Colonic mucosa (tissue), 4 donors: Measurements from ENCODE around the gene TGFBR1. TPM values are rescaled to one million over a fixed set of nuclear protein-coding genes. Genes with fewer than 3 reads are reported as not detected.
"Not testable (repeated sequence)": the region's sequence is repeated elsewhere in the genome, so short reads cannot be mapped to it uniquely, and the experiment has no call there.

Experiments used
- DNase-seq: peaks from one replicate; pipeline ENCODE4 v3.0.0-alpha.2; 2020
- H3K27ac ChIP-seq: fragments of 200-600 bp; one replicate; pipeline ENCODE4 v1.8.0; 2021
- H3K27me3 ChIP-seq: fragments of 200-600 bp; one replicate; pipeline ENCODE4 v1.8.0; 2021
- H3K36me3 ChIP-seq: fragments of 200-600 bp; one replicate; pipeline ENCODE4 v1.8.0; 2021
- H3K4me1 ChIP-seq: fragments of 200-600 bp; one replicate; pipeline ENCODE4 v1.8.0; 2021; ENCODE audit warnings: mild to moderate bottlenecking
- H3K4me3 ChIP-seq: fragments of 200-600 bp; one replicate; pipeline ENCODE4 v1.8.0; 2021
- H3K9ac ChIP-seq, 2 donors: one replicate each; pipeline ENCODE4 v1.7.0; 2013; ENCODE audit warnings: control low read depth in 2 of 2, low read depth in 2 of 2, low read length in 2 of 2
- H3K9me3 ChIP-seq: fragments of 200-600 bp; one replicate; pipeline ENCODE4 v1.8.0; 2021
- intact Hi-C: fragments of 100-400 bp; cut with DNase I; formaldehyde crosslinking; loops from one replicate; pipeline ENCODE4 v1.14.1; 2022
- total RNA-seq, 2 donors: library from RNA; stranded (reverse); fragmentation: NEBNext Ultra II Directional in 1 of 2; extraction: Animal tissue kit (Norgen Biotek cat#: 25700) in 1 of 2; gene quantifications; one replicate each; pipeline ENCODE4 v1.2.1, GENCODE V29; 2021
- TF ChIP-seq, protein P1 (sequence below): fragments of 200-600 bp; IDR thresholded peaks from one replicate; pipeline ENCODE4 v1.8.0; 2022; ENCODE audit warnings: antibody characterized with exemption, mild to moderate bottlenecking
- donor health status: healthy.
- donor health status: DM: no; HTN: no; CAD: no.
- donor health status: DM: no; HTN: no; CAD: no.

Gene TGFBR1
- total RNA-seq, 2 donors from 2014 or later: 19.0 to 48.7 TPM

GRCh38 chr9:99189887-99190596, 85.1 kb downstream of the TGFBR1 start:
- intact Hi-C loops: loop anchor here (10.0 kb wide), 1 partner anchor 1405 kb away; no protein-coding TSS in a partner anchor
- Histone ChIP-seq H3K36me3 (no peaks in the 10 kb centered on the region), H3K9ac (no peak overlapping the region), H3K9me3 (no peaks in the 10 kb centered on the region), H3K4me3 (no peak overlapping the region), H3K27me3 (no peaks in the 10 kb centered on the region), H3K4me1 (peaks cover under 1% of the 10 kb centered on the region), H3K27ac (no peak overlapping the region)
- TF ChIP-seq, protein P1, sequence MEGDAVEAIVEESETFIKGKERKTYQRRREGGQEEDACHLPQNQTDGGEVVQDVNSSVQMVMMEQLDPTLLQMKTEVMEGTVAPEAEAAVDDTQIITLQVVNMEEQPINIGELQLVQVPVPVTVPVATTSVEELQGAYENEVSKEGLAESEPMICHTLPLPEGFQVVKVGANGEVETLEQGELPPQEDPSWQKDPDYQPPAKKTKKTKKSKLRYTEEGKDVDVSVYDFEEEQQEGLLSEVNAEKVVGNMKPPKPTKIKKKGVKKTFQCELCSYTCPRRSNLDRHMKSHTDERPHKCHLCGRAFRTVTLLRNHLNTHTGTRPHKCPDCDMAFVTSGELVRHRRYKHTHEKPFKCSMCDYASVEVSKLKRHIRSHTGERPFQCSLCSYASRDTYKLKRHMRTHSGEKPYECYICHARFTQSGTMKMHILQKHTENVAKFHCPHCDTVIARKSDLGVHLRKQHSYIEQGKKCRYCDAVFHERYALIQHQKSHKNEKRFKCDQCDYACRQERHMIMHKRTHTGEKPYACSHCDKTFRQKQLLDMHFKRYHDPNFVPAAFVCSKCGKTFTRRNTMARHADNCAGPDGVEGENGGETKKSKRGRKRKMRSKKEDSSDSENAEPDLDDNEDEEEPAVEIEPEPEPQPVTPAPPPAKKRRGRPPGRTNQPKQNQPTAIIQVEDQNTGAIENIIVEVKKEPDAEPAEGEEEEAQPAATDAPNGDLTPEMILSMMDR: no peak
- DNase-seq: no peak

DNA sequence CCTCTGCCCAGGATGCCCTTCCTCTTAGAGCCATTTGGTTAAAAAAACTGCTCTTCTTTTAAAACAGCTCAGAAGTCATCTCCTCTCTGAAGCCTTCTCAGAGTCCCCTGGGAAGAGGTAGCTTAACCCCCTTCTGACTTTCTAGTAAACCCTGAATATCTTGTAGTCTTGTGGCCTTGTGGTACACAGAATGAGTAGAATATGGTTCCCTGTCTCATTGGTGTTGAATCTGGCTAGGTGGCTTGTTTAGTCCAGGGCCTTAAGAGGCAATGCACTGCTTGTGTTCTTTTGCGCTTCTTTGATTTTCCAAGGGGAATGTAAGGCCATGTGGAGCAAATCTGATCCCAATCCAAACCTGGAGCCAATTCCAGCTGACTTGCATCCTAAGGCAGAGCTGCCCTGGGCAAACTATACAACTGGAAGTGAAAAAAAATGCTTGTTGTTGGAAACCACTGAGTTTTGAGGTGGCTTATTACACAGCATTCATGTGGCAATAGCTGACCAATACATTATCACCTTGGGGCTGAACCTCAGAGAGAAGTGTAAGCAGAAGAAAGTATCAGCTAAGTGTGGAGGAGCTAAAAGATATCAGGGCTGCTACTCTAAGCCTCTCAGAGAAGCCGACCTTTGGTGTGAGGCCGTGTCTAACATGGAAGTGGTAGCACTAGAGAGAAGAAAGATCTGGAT, 85.8 kb downstream of the TGFBR1 start:
- DNase-seq: no peak
- no peaks in the 10 kb centered on the region for H3K27me3 ChIP-seq
- H3K4me3 ChIP-seq: no peak overlapping the region
- intact Hi-C loops: no loop called here
- H3K4me1 ChIP-seq: no peaks in the 10 kb centered on the region
- H3K9ac ChIP-seq: no peak overlapping the region
- TF ChIP-seq, protein P1: no peak
- H3K9me3 ChIP-seq: no peaks in the 10 kb centered on the region
- H3K36me3 ChIP-seq: no peaks in the 10 kb centered on the region
- no peak overlapping the region for H3K27ac ChIP-seq

DNA sequence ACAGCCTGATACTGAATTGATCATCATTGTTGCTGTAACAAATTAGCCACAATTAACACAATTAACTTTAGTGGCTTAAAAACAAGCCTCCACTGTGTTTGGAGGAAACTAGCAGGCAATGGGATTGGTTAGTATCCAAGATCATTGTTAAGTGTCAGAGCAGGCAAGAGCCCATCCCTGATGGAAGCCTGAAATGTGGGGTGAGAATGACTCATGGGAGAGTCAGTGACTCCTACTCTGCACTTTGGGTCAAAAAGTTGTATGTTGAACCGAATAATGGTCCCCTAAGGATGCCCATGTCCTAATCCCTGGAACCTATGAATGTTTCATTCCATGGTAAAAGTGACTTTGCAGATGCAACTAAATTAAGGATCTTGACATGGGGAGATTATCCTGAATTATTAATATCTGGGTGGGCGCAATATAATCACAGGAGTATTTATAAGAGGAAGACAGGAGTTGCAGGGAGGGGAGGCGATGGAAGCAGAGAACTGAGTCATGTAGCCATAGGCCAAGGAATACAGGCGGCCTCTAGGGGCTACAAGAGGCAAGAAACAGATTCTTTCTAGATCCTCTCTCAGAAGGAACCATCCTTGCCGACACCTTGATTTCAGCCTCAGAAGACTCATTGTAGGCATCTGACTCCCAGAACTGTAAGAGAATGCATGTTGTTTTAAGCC, 88.0 kb downstream of the TGFBR1 start:
- Histone ChIP-seq H3K36me3 (no peaks in the 10 kb centered on the region), H3K9me3 (no peaks in the 10 kb centered on the region), H3K27me3 (no peaks in the 10 kb centered on the region), H3K9ac (no peak overlapping the region), H3K4me1 (no peaks in the 10 kb centered on the region), H3K27ac (no peak overlapping the region), H3K4me3 (no peak overlapping the region)
- TF ChIP-seq, protein P1: no peak
- DNase-seq: no peak
- intact Hi-C loops: no loop called here

DNA sequence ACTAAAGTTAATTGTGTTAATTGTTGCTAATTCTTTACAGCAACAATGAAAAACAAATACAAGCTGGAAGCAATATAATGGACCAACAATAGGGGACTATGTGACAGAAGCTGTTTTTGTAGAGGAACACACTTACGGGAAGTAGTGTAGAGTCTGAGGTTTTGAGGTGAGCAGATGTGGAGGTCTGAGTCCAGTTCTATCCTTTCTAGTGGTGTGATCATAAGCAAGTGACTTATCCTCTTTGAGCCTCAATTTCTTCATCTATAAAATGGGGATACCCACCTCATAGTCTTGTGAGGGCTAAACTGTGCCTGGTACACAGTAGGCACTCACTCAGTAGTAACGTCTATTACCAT, 88.5 kb downstream of the TGFBR1 start:
- Histone ChIP-seq H3K4me1 (no peaks in the 10 kb centered on the region), H3K36me3 (no peaks in the 10 kb centered on the region), H3K27ac (no peak overlapping the region), H3K9ac (no peak overlapping the region), H3K9me3 (no peaks in the 10 kb centered on the region), H3K4me3 (no peak overlapping the region), H3K27me3 (no peaks in the 10 kb centered on the region)
- TF ChIP-seq, protein P1: no peak
- intact Hi-C loops: no loop called here
- DNase-seq: no peak

DNA sequence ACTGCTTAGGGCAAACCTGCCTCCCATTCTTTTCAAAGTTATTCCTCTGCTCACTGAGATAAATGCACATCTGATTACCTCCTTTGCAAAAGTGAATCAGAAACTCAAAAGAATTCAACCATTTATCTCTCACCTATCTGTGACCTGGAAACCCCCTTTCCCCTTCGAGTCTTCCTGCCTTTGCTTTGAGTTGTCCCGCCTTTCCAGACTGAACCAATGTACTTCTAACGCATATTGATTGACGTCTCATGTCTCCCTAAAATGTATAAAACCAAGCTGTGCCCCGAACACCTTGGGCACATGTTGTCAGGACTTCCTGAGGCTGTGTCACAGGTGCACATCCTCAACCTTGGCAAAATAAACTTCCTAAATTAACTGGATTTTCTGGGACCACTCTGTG, 91.6 kb downstream of the TGFBR1 start:
- H3K36me3 ChIP-seq, H3K4me3 ChIP-seq, H3K9ac ChIP-seq, DNase-seq, intact Hi-C loops, H3K27ac ChIP-seq, H3K27me3 ChIP-seq, H3K9me3 ChIP-seq, H3K4me1 ChIP-seq: not testable (repeated sequence)
